Measurements from ENCODE around the gene LDB1.

DNA sequence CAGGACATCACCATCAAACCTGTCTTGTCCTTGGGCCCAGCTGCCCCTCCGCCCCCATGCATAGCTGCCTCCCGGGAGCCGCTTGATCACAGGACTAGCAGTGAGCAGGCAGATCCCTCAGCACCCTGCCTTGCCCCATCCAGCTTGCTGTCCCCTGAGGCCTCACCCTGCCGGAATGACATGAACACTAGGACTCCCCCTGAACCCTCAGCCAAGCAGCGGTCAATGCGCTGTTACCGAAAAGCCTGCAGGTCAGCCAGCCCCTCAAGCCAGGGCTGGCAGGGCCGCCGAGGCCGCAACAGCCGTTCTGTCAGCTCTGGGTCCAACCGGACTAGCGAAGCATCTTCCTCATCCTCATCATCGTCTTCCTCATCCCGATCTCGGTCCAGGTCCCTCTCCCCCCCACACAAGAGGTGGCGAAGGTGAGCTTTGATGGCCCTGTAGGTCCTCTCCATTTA, 26.8 kb upstream of the LDB1 start:
- no peak for TF ChIP-seq EZH2phosphoT487 (IDR thresholded peaks at IDR 0.05; ENCODE audit: borderline replicate concordance, low read length)
- TF ChIP-seq, protein P1, sequence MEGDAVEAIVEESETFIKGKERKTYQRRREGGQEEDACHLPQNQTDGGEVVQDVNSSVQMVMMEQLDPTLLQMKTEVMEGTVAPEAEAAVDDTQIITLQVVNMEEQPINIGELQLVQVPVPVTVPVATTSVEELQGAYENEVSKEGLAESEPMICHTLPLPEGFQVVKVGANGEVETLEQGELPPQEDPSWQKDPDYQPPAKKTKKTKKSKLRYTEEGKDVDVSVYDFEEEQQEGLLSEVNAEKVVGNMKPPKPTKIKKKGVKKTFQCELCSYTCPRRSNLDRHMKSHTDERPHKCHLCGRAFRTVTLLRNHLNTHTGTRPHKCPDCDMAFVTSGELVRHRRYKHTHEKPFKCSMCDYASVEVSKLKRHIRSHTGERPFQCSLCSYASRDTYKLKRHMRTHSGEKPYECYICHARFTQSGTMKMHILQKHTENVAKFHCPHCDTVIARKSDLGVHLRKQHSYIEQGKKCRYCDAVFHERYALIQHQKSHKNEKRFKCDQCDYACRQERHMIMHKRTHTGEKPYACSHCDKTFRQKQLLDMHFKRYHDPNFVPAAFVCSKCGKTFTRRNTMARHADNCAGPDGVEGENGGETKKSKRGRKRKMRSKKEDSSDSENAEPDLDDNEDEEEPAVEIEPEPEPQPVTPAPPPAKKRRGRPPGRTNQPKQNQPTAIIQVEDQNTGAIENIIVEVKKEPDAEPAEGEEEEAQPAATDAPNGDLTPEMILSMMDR (IDR thresholded peaks at IDR 0.05; ENCODE audit: low read depth, low read length, poor library complexity, severe bottlenecking), result no peak
